Activated CD8-positive, alpha-beta memory T cell treated with anti-CD3 and anti-CD28 coated beads, Interleukin-2, amount 50 U/mL, for 24 hours (primary cell): ENCODE results near the gene BST1.
"Not testable (repeated sequence)": the region's sequence is repeated elsewhere in the genome, so short reads cannot be mapped to it uniquely, and the experiment has no call there.

Experiments
- DNase-seq: peaks from one replicate; pipeline ENCODE4 v3.0.0-alpha.2; 2020; ENCODE audit errors: extremely low read depth

BST1 gene

DNA sequence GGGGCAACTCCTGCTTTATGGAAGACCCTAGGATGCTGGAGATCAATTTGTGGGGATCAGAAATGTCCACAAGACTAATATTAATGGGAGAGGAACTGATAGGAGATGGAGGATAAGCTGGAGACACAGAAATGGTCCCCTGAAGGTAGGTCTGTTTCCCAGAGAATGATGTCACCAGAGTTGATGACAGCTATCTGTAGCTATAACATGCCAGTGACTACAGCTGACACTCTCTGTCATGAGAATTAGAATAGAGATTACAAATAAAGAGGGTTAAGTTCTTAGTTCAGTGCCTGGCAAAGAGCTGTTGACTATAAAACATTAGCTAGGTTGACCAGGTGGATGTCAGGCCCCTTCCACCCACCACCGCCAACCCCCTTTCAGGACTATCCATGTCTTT is 9.3 kb downstream of the BST1 start:
- no peak for DNase-seq

DNA sequence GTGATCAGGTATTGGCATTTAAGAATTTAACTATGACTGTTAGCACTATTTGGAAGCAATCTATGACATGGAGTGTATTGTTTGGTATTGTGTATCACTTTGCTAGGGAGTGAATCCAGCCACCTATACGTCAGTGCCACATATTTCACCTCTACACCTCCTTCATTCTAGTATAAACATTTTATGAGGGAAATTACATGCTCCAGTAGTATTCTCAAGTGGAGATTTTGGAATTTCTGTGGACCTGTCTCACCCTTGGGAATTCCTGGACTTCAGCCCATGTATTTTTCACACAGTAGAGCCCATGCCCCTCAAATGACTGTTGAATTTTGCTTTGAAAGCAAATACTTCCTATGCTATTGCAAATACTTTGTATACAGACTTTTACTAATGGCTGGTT is 11.3 kb downstream of the BST1 start:
- no peak for DNase-seq

DNA sequence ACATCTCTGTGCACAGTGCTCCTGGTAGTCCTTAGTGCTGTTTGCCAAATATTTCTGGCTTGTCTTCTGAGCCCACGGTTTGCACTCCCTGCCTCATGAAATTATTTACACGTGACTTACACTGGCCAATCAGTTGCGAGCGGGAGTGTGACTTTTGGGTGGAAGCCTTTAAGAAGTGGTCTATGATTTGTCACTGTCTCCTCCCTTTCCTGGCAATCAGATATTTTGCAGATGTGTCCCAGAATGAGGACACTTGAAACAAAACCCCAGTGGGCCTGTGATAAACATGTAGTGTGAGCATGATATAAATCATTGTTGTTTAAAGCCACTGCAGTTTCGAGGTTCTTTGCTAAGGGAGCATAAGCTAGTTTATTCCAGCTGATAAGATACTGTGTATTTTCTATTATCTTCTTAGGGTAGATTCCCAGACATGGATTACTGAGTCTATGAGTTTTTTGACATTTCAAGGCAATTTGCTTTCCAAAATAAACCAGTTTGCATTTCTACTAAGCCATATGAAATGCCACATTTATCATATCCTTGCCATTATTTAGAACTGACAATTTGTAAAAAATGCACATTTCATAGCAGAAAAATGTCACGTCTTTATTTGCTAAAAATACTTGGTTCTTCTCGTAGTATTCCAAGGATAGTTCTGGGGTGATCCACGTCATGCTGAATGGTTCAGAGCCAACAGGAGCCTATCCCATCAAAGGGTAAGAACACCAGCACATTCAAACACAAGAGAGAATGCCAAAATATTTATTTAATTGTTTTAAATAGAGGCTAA is 12.0 kb downstream of the BST1 start:
- no peak for DNase-seq

DNA sequence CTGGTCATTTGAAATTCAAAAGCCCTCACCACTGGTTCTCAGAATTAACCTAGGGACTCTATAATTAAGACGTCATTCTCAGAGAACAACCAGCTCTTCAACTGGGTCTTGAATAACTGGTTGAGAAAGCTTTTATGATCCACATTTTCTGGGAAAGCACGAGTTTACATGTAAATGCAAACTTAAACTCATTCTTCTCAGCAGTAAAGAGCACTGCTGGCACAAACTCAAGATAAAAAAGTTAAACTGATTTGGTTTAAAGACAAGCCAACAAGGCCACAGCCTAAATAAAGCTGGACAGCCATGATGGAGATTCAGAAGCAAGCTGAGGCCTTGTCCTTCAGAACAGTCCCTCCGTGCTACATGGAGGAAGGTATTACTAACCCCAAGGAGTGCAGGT is 13.2 kb downstream of the BST1 start:
- no peak for DNase-seq

DNA sequence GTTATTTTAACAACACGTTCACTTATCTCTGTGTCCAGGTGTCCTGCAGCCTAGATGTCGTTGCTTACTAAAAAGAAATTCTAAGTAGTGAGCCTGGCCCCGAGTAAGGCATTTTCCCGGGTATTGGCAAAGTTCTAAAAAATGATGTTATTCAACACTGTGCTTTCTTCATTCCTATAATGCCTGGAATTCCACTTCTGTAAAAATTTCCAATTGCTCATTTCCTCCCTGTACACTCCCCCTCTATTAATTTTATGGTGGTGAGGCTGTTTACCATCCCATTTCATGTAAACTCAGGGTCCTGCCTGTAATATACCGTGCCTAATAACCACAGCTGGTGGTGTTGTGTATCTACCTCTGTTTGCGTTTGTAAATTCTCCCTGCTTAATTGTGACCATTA is 14.2 kb downstream of the BST1 start:
- no peak for DNase-seq

DNA sequence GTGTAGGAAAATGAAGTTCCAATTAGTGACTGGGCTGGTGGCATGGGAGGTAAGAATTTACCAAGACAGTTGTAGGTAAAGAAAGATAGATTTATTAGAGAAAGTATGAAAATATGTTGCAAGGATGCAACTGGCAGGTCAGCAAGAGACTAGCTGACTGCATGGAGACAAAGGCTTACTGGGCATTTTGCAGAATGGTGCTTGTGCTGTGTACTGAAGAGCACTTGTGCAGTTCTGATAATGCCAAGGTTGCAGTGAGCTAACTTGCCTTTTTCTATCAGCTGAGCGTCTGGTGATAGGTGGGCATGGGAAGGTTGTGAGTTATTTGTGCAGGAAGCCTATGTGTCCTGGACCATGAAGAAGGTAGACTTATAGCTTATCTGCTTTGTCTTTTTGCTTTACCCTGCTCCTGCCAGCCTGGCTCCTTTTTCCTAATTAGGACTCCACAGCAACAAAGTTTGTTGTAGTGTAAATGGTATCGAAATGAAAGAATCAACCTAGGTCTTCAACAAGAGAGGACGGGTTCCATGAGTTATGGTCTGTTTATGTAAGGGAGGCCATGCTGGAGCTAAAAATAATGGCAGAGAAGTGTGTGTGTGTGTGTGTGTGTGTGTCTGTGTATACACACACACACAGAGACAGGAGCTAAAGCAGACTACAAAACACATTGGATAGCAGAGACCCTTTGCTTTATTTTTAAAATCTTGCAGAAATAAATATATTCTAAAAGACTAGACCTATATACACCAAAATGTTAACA is 15.0 kb downstream of the BST1 start:
- DNase-seq, result no peak

DNA sequence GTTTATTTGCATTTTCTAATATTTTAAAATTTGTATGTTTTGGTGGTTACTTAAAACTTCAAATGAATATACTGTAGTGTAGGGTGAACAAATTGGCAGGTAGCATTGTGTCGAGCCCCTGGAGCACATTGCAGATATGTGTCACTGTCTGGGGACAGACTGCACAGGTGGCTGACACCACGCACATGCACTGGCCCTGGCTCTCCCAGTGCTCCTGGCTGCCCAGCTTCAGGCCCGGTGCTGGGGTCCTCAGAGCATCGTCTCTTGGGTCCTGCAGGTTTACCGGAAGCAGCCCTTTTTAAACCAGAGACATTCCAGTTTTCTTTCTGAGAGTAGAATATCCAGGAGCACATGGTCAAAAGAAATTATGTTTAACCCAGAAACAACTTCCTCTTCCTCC is 15.6 kb downstream of the BST1 start:
- no peak for DNase-seq

DNA sequence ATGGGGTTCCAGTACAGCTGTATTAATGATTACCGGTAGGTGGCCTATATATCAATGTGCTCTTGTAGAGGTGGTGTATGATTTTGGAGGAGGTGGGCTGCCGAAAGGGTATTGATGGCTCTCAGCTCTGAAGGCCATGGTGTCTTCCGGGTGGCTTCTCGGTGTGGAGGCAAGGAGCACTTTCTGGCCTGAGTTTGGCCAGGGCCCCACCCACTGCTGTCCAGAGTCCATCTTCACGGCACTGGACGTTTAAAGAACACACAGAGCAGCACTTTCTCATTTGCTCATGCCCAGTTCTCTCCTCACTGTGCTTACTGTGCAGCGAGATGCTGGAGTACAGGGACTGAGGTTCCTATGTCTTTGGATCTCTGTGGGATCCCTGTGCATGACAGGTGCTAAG is 16.1 kb downstream of the BST1 start:
- no peak for DNase-seq

DNA sequence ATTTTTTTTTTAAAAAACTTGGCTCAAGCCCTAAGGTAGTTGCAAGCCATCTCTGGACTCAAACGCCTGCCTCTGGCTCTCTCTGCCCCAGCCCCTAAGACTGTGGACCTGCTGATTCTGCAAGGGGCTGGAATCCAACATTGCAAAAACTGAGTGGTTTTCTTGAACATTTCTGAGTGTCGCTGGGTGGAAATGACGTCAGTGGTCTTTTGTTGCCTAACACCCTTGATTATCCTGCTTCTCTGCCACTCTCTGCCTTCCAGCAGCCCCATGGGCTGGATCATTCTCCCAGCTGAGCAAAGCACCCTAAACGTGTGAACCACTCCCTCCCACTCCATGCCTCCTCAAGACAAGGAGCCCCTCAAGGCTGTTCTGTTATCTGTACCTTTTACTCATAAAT is 16.6 kb downstream of the BST1 start:
- DNase-seq, result no peak

DNA sequence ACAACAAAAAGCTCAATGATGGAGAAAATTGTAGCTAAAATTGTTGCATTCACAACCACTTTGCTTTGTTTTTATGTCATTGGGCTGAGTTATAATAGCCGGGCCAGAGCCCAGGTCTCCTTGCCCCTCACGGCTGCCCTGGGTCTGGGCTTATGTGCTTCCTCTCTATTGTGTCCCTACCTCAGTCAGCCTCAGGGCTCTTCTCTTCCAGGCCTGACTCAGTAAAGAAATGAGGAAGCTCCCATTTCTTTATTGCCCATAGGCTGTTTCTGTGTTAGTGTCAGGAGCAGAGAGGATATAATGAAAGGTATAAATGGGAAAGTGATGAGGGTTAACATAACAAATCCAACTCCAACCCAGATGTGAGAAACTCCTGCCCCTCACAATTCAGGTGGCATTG is 18.0 kb downstream of the BST1 start:
- no peak for DNase-seq

DNA sequence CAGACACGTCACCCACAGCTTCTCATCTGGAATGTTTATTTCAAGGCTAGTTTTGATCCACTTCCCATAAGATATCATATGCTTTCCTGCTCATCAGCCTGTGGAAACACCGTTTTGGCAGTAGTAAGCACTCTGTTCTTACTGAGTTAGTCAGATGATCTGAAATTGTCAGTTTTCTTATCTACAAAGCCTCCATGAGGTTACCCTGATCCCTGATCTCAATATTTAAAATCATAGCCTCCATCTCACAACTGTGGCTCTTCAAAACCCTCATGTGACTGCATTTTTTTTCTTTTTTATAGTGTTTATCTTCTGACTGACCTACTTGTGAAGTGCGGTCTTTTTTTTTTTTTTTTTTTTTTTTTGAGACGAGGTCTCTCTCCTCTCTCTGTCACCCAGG is 22.7 kb downstream of the BST1 start:
- no peak for DNase-seq

DNA sequence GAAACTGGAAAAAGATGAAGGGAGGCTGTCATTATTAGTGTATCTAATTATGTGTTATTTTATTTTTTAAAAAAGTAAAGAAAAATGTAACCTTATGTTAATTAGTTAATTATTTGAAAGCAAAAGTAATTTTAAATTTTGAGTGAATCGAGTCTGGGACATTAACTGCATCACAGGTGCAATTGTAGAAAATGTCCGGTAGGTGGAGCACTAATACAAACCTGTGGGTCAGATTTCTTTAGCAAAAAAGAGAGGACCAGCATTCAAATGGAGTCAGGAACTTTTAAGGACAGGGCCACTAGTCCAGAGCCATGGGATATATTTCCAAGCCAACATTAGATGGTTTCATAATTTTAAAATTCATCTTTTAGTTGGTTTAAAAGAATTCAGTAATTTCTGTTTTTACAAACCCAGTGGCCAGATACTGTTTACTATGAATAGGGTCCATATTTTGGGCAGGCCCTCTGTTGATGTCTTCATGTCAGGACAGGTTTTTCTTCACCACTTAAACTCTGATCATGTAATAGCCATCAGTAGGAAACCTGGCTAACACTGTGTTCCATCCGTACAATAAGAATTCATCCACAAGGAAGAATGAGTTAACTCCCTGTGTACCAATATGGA is 27.2 kb downstream of the BST1 start:
- DNase-seq, result no peak

DNA sequence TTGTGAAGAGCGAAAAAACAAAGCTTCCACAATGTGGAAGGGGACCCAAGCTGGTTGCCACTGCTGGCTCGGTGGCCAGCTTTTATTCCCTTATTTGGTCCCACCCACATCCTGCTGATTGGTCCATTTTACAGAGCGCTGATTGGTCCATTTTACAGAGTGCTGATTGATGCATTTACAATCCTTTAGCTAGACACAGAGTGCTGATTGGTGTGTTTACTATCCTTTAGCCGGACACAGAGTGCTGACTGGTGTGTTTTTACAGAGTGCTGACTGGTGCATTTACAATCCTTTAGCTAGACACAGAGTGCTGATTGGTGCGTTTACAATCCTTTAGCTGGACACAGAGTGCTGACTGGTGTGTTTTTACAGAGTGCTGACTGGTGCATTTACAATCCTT is 30.2 kb downstream of the BST1 start:
- DNase-seq, result not testable (repeated sequence)

DNA sequence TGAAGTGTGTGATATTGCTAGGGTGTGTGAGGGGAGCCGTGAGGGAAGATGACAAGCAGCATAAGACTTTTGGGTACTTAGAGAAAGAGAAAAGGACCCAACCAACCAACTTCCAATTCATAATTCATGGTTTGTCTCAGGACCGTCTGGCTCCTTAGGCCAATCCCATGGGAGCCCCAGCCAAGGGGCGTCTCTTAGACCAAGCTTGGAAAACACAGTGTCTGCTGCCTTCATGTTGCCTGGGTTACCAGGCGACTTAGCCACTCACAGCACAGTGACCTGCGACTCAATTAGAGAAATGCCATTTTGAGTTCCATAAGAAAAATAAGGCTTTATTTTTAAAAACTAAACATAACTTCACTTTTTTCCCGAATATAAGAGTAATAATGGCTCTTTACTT is 32.7 kb downstream of the BST1 start:
- no peak for DNase-seq

DNA sequence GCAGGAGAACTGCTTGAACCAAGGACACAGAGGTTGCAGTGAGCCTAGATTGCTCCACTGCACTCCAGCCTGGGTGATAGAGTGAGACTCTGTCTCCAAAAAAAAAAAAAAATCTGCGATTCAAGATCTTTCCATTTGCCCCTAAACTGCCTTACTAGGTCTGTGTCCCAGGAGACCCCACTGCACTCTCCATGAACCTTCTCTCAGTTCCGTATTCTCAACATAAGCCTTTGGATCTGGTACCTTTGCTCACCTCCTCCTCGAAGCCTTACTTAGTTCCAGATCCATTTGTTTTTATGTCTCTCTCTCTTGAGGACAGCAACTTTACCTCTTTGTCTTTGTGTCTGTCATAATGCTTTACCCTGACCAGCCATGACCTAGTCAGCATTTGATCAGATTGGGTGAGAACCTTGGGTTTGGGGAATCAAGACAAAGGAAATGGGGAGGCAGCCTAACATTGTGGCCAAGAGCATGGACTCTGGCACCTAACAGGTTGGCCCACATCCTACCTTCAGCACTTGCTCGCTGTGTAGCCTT is 33.7 kb downstream of the BST1 start:
- DNase-seq, result no peak

DNA sequence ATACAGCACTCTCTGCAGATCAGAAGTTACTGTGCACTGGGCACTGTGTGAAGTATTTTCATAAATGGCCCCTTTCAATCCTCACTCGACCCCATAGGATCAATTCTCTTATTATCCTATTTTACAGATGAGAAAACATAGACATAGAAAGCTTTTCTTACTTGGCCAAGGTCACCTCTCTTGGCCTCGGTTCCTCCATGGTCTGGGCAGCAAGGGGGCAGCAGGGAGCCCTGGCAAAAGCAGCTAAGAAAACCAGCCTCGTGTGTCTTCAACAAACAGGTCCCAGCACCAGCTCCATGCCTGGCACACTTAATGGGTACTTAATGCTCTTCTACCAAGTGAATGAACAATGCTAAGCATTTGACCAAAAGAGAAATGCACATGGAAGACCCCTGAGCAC is 34.4 kb downstream of the BST1 start:
- DNase-seq, result no peak

DNA sequence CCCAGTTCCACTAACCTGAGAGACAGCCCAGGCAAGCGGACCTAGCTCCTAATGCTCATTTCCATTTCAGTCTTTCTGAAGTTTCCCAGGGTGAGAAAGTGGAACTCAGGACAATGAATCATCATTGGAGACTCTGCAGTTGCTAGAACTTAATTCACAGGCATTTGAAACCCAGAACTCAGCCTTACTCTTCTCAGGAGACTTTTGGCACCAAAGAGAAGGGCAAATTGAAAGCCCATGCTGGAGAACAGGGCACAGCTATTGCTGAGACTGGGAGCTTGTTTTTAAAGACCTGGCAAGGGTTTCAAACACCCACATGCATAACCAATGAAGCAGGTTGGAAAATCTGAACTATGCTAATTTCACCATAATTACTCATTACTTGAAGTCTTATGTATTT is 36.0 kb downstream of the BST1 start:
- no peak for DNase-seq

DNA sequence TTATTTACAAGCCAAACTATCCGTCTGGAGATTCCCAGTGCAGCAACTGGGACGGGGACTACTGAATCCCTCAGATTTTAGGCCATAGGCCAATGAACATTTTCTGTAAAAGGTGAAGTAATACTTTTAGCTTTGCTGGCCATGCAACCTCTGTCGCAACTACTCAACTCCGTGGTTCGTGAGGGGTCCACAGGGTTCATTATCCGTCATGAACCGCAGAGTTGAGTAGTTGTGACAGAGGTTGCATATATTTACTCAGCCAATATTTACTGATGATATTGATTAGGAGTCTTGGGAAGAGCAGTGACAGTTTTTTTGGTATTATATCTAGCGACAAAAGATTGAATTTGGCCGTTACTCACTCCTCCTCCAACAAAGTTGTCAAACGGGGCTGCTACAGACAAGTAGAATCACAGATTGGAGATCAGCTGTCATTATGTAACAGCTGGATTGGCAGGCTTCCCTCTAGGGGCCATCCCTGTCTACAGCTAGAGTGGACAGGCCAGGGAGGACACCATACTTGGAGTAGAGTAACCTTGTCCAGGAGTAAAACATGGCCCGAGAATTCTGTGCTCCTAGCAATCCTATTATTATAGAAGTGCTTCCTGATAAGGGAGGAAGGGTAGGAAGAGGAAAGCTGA is 38.0 kb downstream of the BST1 start:
- no peak for DNase-seq

DNA sequence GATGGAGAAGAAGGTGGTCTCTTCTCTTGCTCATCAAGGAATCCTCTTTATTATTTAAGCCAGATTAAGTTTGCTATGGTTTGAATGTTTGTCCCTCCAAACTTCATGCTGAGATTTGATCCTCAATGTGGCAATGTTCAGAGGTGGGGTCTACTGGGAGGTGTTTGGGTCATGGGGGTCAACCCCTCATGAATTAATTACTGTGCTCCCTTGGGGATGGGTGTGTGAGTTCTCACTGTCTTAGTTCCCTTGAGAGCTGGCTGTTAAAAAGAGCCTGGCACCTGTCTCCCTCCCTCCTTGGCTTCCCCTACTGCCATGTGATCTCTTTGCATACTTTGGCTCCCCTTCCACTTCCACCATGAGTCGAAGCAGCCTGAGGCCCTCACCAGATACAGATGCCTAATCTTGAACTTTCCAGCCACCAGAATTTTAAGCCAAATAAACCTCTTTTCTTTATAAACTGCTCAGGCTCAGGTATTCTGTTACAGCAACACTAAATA is 39.3 kb downstream of the BST1 start:
- no peak for DNase-seq

DNA sequence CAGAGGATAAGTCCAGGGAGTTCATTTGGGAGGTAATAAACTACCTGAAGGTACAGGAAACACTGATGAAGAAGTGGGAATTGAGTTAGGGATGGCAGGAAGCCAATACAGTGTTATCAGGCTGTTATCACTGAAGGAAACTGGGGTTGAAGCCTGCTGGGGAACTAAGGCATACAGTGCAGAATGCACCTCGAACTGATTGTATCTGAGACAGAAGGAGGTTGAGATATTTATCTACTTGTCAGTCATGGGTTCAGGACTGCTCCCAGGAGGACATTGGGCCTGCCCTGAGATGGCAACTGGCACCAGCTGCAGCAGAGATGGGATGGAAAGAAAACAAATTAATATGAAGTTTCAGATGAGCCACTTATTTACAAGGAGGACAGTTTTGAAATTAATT is 39.8 kb downstream of the BST1 start:
- no peak for DNase-seq

DNA sequence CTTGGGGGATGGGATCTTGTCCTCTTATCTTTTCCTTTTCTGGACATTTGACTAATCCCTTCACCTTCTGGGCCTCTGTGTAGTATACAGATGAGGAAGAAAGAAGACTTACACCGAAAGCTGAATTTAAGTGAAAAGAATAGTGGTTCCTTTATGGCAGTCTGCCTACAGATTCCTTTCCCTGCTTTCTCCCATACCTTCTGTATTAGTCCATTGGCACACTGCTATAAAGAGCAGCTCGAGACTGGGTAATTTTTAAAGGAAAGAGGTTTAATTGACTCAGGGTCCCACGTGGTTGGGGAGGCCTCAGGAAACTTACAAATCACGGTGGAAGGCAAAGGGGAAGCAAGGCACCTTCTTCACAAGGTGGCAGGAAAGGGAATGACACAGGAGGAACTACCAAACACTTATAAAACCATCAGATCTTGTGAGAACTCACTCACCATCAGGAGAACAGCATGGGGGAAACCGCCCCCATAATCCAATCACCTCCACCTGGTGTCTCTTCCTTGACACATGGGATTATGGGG is 41.2 kb downstream of the BST1 start:
- no peak for DNase-seq

DNA sequence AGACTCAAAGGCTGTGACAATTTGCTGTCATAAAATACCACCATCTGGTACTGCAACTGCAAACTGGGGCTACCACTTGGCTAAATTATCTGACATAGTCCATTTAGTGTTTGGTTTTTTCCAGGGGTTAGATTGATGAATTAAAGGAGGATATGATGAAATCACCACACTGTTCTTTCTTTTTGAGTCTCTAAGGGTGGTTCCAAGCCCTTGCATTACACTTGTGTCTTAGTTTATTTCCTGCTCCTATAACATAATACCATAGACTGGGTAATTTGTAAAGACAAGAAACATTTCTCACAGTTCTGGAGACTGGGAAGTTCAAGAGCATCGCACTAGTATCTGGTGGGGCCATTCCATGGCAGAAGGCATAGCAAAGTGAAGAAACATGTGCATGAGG is 43.2 kb downstream of the BST1 start:
- DNase-seq, result no peak
